Ovary (tissue), 3 donors: ENCODE measurements around the gene MTUS2.

Experiments
- CTCF ChIP-seq, 3 donors: fragments of 450-650 bp in 2 of 3; fragments of 200-600 bp in 1 of 3; IDR thresholded peaks; one replicate each; pipeline versions ENCODE4 v1.5.1 to v1.8.0; 2016 to 2022; ENCODE audit warnings: antibody characterized with exemption in 3 of 3, mild to moderate bottlenecking in 1 of 3
- EP300 ChIP-seq: sonication (generic); formaldehyde crosslinking; IDR thresholded peaks from one replicate; pipeline ENCODE4 v1.6.1; 2017; ENCODE audit warnings: antibody characterized with exemption
- POLR2A ChIP-seq: fragments of 450-650 bp; IDR thresholded peaks from one replicate; pipeline ENCODE4 v1.6.1; 2017; ENCODE audit warnings: antibody characterized with exemption, mild to moderate bottlenecking, moderate library complexity
- donor health status: DM: no; HTN: no; CAD: no.

- no peak for TF ChIP-seq CTCF (IDR thresholded peaks at IDR 0.05)
- TF ChIP-seq EP300 = no peak
- no peak for TF ChIP-seq POLR2A
These were observed 497.7 kb downstream of the MTUS2 start for GRCh38 chr13:29317828-29318227.
